Sciatic nerve (tissue), 2 donors: ENCODE results near the gene NR2F2. TPM values are rescaled to one million over a fixed set of nuclear protein-coding genes. Genes with fewer than 3 reads are reported as not detected.
A peak's percentile ranks its signal among the peaks of the same experiment; 100 is the strongest.

Source experiments
- ATAC-seq: fragments of 200-7000 bp; cut with Tn5 transposase; one replicate; pipeline ENCODE4 v1.9.1; 2020; ENCODE audit warnings: mild to moderate bottlenecking, moderate library complexity
- DNase-seq: peaks from one replicate; pipeline ENCODE4 v3.0.0-alpha.2; 2020; ENCODE audit warnings: low spot score
- intact Hi-C: fragments of 100-400 bp; cut with DNase I; formaldehyde crosslinking; loops from one replicate; pipeline ENCODE4 v1.14.2; 2022
- total RNA-seq: library from RNA; stranded (reverse); fragmentation: NEBNext Ultra II Directional; extraction: Animal tissue kit (Norgen Biotek cat#: 25700); gene quantifications from one replicate; pipeline ENCODE4 v1.2.1, GENCODE V29; 2021
- donor health status: DM: no; HTN: no; CAD: no.
- donor health status: DM: no; HTN: no; CAD: no.

NR2F2 gene
- total RNA-seq, 1 donor from 2014 or later, result 242 TPM

DNA sequence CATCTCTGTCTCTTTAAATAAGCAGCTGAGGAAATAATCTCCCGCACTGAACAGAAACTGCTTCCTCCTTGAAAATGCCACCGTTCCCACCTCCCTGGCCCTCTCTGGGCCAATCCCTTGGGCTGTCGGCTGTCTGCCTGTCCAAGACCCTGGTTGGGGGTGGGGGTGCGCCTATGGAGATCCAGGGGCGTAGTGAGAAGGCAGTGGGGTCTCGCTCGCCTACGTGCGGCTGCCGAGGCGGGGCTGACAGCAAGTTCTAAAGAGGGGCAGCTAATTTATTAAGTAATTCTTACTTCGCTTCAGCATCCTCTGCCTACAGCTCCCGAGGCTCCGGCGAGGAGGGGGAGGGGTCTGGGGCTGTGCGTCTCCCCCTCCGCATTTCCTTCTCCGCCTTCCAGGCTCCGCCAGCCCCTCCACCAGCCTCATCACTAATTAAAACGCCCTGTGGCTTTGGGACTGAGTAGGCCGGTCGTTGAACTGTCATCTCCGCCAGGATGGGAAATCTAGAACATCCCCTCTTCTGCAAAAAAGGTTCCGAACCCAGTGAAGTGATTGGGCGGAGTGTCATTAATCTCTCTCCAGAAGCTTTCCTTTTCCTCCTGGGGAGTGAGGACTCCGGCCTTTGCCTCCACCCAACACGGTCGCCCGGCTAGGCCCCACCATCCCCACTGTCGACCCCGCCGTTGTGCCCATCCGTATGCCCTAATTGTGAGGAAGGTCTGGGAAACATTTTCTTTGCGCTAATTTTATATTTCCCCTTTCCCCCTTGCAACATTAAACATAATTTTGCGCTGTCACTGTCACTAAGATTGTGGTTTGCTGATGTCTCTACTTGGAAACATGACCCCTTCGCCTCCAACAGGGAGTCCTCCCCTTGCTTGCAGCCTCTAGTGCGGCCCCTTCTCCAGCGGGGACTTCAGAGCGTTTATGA lies 16.9 kb downstream of the NR2F2 start:
- DNase-seq, result peak; percentile 84
- ATAC-seq, result peak; percentile 45
- intact Hi-C loops, result loop anchor here (10.0 kb wide), 1 partner anchor 1083 kb away; no protein-coding TSS in a partner anchor

DNA sequence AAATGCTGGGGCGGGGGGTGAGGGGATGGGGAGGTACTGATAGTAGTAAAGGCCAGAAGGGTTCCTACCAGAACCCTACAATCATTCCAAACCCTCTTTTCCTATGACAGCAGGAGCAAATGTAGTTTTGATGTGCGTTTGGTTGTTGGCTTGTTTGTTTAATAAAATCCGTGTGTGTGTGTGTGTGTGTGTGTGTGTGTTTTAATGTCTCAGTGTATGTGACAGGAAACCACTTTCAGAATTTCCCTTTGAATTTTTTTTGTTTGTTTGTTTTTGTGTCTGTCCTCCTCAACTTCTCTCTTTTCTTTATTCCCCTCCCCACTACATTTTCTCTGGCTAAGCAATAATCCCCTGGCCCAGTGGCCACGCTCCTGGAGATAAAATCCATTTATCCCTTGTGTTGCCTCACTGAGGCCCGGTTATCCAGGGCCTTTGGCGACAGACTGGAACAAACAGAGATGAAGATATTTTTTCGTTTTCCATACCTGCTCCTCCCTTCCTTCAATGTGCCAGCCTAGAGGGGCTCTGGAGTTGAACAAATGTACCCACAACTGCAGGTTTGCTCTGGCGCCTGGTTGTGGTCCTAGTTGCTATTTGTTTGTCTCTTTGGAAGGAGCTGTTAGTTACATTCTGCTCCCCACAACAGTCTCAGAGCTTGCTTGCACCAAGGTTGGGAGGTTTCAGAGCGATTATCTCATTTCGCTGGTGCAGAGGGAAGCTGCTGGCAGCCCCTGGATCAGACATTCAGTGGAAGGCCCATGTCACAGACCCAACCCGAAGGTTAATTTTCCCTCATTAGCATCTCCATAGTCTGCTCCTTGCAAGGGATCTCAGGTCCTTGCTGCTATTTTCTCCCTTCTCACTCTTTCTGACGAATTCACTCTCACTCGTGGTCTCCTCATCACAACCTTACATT lies 17.9 kb downstream of the NR2F2 start:
- DNase-seq (no peak), ATAC-seq (no peak)
- intact Hi-C loops, result loop anchor here (10.0 kb wide), 1 partner anchor 1084 kb away; no protein-coding TSS in a partner anchor

GRCh38 chr15:96349034-96349856 lies 18.7 kb downstream of the NR2F2 start:
- no peak for DNase-seq
- intact Hi-C loops, result loop anchor here (10.0 kb wide), 1 partner anchor 1084 kb away; no protein-coding TSS in a partner anchor
- no peak for ATAC-seq

DNA sequence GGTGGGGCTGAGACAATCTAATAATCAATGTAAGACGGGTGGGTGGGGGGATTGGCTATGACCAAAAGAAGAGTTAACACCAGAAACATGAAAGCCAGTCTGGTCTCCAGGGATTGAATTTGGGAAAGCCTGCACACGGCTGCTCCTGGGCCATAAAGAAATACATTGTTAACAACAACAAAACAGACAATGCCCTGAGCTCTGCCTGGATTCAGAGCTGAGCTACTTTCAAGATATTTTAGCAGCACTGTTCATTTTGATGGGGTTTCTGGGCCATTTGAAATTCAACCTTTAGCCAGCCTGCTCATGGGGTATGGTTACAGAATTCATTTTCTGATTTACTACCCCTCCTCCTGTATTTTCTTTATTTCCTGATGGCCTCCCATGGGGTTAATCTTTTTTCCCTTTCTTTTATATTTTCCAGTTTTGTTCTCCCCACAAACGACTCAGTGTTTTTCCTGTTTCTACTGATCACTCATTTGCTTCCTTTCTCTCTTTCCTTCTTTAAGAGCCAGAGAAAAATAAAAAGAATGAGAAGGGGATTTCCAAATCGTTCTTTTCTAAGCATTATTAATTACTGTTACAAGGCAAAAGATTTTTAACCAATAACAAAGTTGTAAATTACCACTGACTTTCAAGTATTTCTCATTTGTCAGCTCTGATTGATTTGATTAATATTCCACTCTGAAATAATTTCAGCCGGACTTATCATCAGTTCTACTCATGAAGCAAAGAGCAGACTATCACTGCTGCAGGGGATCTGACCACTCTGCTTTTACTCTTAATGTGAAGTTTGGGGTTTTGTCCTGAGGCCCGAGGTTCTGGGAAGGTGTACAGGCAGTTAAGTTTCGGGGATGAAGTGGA lies 19.6 kb downstream of the NR2F2 start:
- DNase-seq, result no peak
- no peak for ATAC-seq
- intact Hi-C loops, result loop anchor here (5.0 to 10.0 kb wide), 5 partner anchors 65 to 1675 kb away; no protein-coding TSS in a partner anchor

- intact Hi-C loops, result loop anchor here (5.0 to 10.0 kb wide), 4 partner anchors 64 to 1676 kb away; no protein-coding TSS in a partner anchor
- ATAC-seq (no peak), DNase-seq (no peak)
Measured at GRCh38 chr15:96350934-96351724, 20.6 kb downstream of the NR2F2 start.

DNA sequence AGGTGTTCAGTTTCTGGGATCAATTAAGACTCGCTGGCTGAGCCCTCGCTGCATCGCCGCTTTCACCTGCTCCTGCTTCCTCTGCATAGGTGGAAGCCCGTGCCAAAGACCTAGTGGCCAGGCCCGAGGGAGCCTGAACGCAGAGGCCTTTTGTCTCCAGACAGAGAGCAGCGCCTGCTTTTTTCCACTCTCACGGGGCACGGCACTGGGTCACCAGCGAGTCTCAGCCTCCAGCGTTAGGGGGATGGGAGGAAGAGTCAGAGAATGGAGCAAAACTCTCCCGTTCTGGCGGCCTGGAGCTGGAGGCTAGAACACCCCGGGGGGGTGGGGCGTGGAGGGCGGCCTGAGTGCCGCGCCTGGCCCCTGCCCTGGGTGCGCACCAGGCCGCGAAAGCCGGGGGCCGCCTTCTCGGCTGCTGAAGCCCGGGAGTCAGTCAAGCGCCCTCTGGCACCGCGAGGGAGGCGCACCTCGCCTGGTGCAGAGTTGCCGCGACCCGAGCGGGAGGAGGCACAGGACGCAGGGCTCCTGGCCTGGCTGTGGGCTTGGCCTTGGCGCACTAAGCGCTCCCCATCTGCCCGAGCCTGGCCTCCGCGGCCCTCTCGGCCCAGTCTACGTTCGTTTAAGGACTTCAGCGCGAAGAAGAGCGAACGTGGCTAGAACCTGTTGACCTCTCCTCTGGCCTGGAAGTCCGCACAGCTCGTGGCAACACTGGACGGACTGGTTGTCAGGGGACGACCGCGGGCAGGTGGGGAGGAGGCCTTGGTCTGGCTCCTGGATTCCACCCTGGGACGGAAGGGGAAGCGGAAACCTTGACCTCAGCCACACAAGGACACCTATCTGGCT lies 21.5 kb downstream of the NR2F2 start:
- DNase-seq (peak; percentile 76), ATAC-seq (peak; percentile 22)
- intact Hi-C loops, result loop anchor here (5.0 to 10.0 kb wide), 4 partner anchors 63 to 1677 kb away; no protein-coding TSS in a partner anchor

GRCh38 chr15:96352604-96353405 lies 22.3 kb downstream of the NR2F2 start:
- no peak for ATAC-seq
- DNase-seq, result peak; percentile 59
- intact Hi-C loops, result loop anchor here (5.0 to 10.0 kb wide), 4 partner anchors 62 to 1678 kb away; no protein-coding TSS in a partner anchor

- peak; percentile 56 for DNase-seq
- intact Hi-C loops, result loop anchor here (5.0 to 10.0 kb wide), 4 partner anchors 61 to 1679 kb away; no protein-coding TSS in a partner anchor
- no peak for ATAC-seq
Measured at GRCh38 chr15:96353416-96353929, 23.0 kb downstream of the NR2F2 start.

- ATAC-seq, result peak; percentile 64
- DNase-seq, result peak; percentile 85
- intact Hi-C loops, result loop anchor here (5.0 to 10.0 kb wide), 4 partner anchors 61 to 1679 kb away; no protein-coding TSS in a partner anchor
Measured at GRCh38 chr15:96353930-96354730, 23.6 kb downstream of the NR2F2 start.

- intact Hi-C loops, result loop anchor here (5.0 to 10.0 kb wide), 4 partner anchors 60 to 1680 kb away; no protein-coding TSS in a partner anchor
- peak; percentile 66 for ATAC-seq
- no peak for DNase-seq
Measured at GRCh38 chr15:96354731-96355567, 24.4 kb downstream of the NR2F2 start.

- intact Hi-C loops, result loop anchor here (10.0 kb wide), 3 partner anchors 59 to 1681 kb away; no protein-coding TSS in a partner anchor
- no peak for ATAC-seq
- DNase-seq, result peak; percentile 66
Measured at GRCh38 chr15:96355568-96356187, 25.2 kb downstream of the NR2F2 start.
